Activated CD8-positive, alpha-beta T cell treated with anti-CD3 and anti-CD28 coated beads for 36 hours (primary cell): ENCODE results near the gene CPPED1. TPM values are rescaled to one million over a fixed set of nuclear protein-coding genes. Genes with fewer than 3 reads are reported as not detected.

Source experiments
- ATAC-seq: fragments of 200-7000 bp; cut with Tn5 transposase; one replicate; pipeline ENCODE4 v1.10.0; 2021; ENCODE audit warnings: mild to moderate bottlenecking, moderate library complexity
- CTCF ChIA-PET: fragments of 350-600 bp; sonication (Branson Sonifier 250); formaldehyde crosslinking; loops from one replicate; lab custom pipeline; 2021; ENCODE audit warnings: antibody characterized with exemption; lab: Charles Lee
- POLR2A ChIA-PET: fragments of 350-600 bp; sonication (Branson Sonifier 250); formaldehyde crosslinking; loops from one replicate; lab custom pipeline; 2021; ENCODE audit warnings: antibody characterized with exemption; lab: Charles Lee
- DNase-seq: peaks from one replicate; pipeline ENCODE4 v3.0.0-alpha.2; 2020
- H3K27ac Mint-ChIP-seq: one replicate; pipeline ENCODE4 v1.8.0; 2021; ENCODE audit warnings: mild to moderate bottlenecking, mixed read lengths
- H3K27me3 Mint-ChIP-seq: one replicate; pipeline ENCODE4 v1.8.0; 2021; ENCODE audit warnings: mixed read lengths
- H3K36me3 Mint-ChIP-seq: one replicate; pipeline ENCODE4 v1.8.0; 2021; ENCODE audit warnings: low read depth, mixed read lengths
- H3K4me1 Mint-ChIP-seq: one replicate; pipeline ENCODE4 v1.8.0; 2021; ENCODE audit warnings: low read depth, mixed read lengths
- H3K4me3 Mint-ChIP-seq: one replicate; pipeline ENCODE4 v1.8.0; 2021; ENCODE audit warnings: mild to moderate bottlenecking, moderate library complexity, mixed read lengths
- H3K9me3 Mint-ChIP-seq: one replicate; pipeline ENCODE4 v1.8.0; 2021; ENCODE audit warnings: mixed read lengths
- intact Hi-C: fragments of 100-400 bp; cut with micrococcal nuclease; formaldehyde crosslinking; loops from one replicate; pipeline ENCODE4 v1.10.0; 2022
- total RNA-seq, 2 experiments: library from RNA; stranded (reverse); gene quantifications; one replicate each; pipeline ENCODE4 v1.2.3, GENCODE V29; 2021
- TF ChIP-seq, protein P1 (sequence below): fragments of 200-600 bp; IDR thresholded peaks from one replicate; pipeline ENCODE4 v1.8.0; 2022; ENCODE audit warnings: antibody characterized with exemption, mild to moderate bottlenecking

Gene CPPED1
- total RNA-seq, 2 experiments from 2014 or later: 5.0 to 5.7 TPM

DNA sequence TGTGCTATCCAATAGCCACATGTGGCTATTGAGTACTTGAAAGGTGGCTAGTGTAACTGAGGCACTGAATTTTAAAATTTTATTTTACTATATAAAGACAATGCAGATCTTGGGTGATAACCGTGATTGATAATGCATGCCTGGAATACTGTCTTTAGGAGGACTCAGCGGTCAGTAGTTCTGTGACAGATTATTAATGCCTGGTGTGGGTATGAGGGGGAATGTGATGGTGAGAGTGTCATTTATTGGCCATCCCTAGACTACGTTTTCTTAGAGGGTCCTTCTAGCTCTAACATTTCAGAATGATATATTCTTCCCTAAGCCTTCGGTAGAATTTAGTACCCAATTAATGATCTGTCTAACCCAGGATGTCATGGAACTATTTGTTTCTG, 157.6 kb downstream of the CPPED1 start:
- no peak for DNase-seq
- intact Hi-C loops: loop anchor here (5.0 kb wide), 1 partner anchor 109 kb away; no protein-coding TSS in a partner anchor
- H3K4me1 Mint-ChIP-seq: peaks cover 21% of the 10 kb centered on the region
- H3K36me3 Mint-ChIP-seq: peaks cover 3% of the 10 kb centered on the region
- ATAC-seq: no peak
- H3K4me3 Mint-ChIP-seq: peak overlapping the region; percentile 27
- peaks cover 11% of the 10 kb centered on the region for H3K9me3 Mint-ChIP-seq
- H3K27ac Mint-ChIP-seq: peak overlapping the region; percentile 96
- no peaks in the 10 kb centered on the region for H3K27me3 Mint-ChIP-seq
- TF ChIP-seq, protein P1, sequence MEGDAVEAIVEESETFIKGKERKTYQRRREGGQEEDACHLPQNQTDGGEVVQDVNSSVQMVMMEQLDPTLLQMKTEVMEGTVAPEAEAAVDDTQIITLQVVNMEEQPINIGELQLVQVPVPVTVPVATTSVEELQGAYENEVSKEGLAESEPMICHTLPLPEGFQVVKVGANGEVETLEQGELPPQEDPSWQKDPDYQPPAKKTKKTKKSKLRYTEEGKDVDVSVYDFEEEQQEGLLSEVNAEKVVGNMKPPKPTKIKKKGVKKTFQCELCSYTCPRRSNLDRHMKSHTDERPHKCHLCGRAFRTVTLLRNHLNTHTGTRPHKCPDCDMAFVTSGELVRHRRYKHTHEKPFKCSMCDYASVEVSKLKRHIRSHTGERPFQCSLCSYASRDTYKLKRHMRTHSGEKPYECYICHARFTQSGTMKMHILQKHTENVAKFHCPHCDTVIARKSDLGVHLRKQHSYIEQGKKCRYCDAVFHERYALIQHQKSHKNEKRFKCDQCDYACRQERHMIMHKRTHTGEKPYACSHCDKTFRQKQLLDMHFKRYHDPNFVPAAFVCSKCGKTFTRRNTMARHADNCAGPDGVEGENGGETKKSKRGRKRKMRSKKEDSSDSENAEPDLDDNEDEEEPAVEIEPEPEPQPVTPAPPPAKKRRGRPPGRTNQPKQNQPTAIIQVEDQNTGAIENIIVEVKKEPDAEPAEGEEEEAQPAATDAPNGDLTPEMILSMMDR: no peak
- ChIA-PET CTCF (interaction anchor here (1.6 to 1.8 kb wide), 2 partner anchors 72 to 106 kb away, joined by 4 to 5 read pairs; no protein-coding TSS in a partner anchor), POLR2A (interaction anchor here (0.7 kb wide), 1 partner anchor 243 kb away, joined by 3 read pairs; no protein-coding TSS in a partner anchor)

DNA sequence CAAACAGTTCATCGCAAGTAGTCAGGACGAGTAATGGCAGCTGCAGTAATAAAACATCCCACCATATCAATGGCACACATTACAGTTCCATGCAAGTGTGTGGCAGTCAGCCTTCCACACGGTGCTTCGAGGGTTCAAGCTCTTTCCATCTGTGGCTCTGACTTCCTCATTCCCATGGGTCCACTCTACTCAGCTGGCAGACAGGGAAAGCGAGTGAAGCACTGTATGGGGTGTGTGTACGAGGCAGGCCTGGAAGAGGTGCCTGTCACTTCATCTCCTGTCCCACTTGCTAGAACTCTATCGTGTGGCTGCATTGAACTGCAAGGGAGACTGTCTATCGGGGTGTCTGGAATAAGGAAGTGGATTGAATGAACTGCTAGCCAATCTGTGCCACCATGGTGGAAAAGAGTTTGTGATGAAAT, 160.6 kb downstream of the CPPED1 start:
- DNase-seq (no peak), ATAC-seq (no peak)
- H3K36me3 Mint-ChIP-seq: peaks cover 3% of the 10 kb centered on the region
- H3K4me3 Mint-ChIP-seq: no peak overlapping the region
- TF ChIP-seq, protein P1: no peak
- no peak overlapping the region for H3K27ac Mint-ChIP-seq
- H3K27me3 Mint-ChIP-seq: no peaks in the 10 kb centered on the region
- CTCF ChIA-PET: no interaction called here
- peaks cover 21% of the 10 kb centered on the region for H3K4me1 Mint-ChIP-seq
- POLR2A ChIA-PET: no interaction called here
- intact Hi-C loops: no loop called here
- peaks cover 5% of the 10 kb centered on the region for H3K9me3 Mint-ChIP-seq

DNA sequence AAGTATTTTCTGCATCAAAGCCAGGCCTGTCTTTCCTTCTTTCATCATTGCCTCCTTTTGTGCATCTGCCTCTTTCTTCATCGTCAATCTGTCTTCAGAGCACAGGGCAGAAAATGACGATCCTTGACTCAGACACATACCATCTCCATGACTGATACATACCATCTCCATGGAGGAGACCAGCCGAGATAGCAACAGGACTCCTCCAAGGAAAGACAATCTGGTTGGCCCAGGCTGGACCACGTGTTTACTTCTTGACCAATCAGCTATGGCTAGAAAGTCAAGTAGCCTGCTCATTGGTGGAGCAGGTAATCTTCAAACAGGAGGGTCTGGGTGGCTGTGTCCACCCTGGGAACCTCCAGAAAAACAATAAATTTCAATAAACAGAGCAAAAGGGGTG, 164.6 kb downstream of the CPPED1 start:
- CTCF ChIA-PET: interaction anchor here (1.2 kb wide), 1 partner anchor 65 kb away, joined by 3 read pairs; no protein-coding TSS in a partner anchor
- Mint-ChIP-seq H3K27ac (no peak overlapping the region), H3K4me1 (peaks cover 2% of the 10 kb centered on the region), H3K4me3 (no peak overlapping the region), H3K36me3 (peaks cover 3% of the 10 kb centered on the region), H3K27me3 (no peaks in the 10 kb centered on the region), H3K9me3 (peaks cover 5% of the 10 kb centered on the region)
- ATAC-seq: no peak
- DNase-seq: no peak
- TF ChIP-seq, protein P1: no peak
- intact Hi-C loops: no loop called here
- POLR2A ChIA-PET: no interaction called here

GRCh38 chr16:12637002-12637401, 166.7 kb downstream of the CPPED1 start:
- ChIA-PET POLR2A (no interaction called here), CTCF (interaction anchor here (0.6 kb wide), 1 partner anchor 376 kb away, joined by 3 read pairs; no protein-coding TSS in a partner anchor)
- no peak overlapping the region for H3K4me3 Mint-ChIP-seq
- DNase-seq (no peak), ATAC-seq (no peak)
- no peaks in the 10 kb centered on the region for H3K4me1 Mint-ChIP-seq
- H3K27ac Mint-ChIP-seq: no peak overlapping the region
- TF ChIP-seq, protein P1: no peak
- H3K36me3 Mint-ChIP-seq: no peaks in the 10 kb centered on the region
- H3K9me3 Mint-ChIP-seq: no peaks in the 10 kb centered on the region
- intact Hi-C loops: no loop called here
- H3K27me3 Mint-ChIP-seq: no peaks in the 10 kb centered on the region

GRCh38 chr16:12629271-12629670, 174.4 kb downstream of the CPPED1 start:
- peaks cover 2% of the 10 kb centered on the region for H3K4me1 Mint-ChIP-seq
- H3K27ac Mint-ChIP-seq: no peak overlapping the region
- H3K9me3 Mint-ChIP-seq: no peaks in the 10 kb centered on the region
- intact Hi-C loops: no loop called here
- no peak for DNase-seq
- H3K27me3 Mint-ChIP-seq: peaks cover 3% of the 10 kb centered on the region
- TF ChIP-seq, protein P1: no peak
- CTCF ChIA-PET: interaction anchor here (1.0 kb wide), 1 partner anchor 55 kb away, joined by 3 read pairs; no protein-coding TSS in a partner anchor
- POLR2A ChIA-PET: interaction anchor here (1.4 kb wide), 1 partner anchor 15 kb away, joined by 3 read pairs; no protein-coding TSS in a partner anchor
- no peak overlapping the region for H3K4me3 Mint-ChIP-seq
- no peaks in the 10 kb centered on the region for H3K36me3 Mint-ChIP-seq
- ATAC-seq: no peak
